Right lobe of liver (tissue), 4 donors: Measurements from ENCODE around the gene ATP6V0D1.

Experiments
- POLR2A ChIP-seq: fragments of 450-650 bp; IDR thresholded peaks from one replicate; pipeline ENCODE4 v1.6.1; 2017; ENCODE audit warnings: antibody characterized with exemption, mild to moderate bottlenecking
- TF ChIP-seq, protein P1 (sequence below), 4 donors: fragments of 200-600 bp in 3 of 4; fragments of 450-650 bp in 1 of 4; IDR thresholded peaks; one replicate each; pipeline versions ENCODE4 v1.5.1 to v1.8.0; 2016 to 2022; ENCODE audit warnings: antibody characterized with exemption in 4 of 4, mild to moderate bottlenecking in 2 of 4
- donor health status: DM: no; HTN: no; CAD: no.
- donor health status: DM: no; HTN: no; CAD: no.
- donor health status: DM: no; HTN: yes; CAD: no.

DNA sequence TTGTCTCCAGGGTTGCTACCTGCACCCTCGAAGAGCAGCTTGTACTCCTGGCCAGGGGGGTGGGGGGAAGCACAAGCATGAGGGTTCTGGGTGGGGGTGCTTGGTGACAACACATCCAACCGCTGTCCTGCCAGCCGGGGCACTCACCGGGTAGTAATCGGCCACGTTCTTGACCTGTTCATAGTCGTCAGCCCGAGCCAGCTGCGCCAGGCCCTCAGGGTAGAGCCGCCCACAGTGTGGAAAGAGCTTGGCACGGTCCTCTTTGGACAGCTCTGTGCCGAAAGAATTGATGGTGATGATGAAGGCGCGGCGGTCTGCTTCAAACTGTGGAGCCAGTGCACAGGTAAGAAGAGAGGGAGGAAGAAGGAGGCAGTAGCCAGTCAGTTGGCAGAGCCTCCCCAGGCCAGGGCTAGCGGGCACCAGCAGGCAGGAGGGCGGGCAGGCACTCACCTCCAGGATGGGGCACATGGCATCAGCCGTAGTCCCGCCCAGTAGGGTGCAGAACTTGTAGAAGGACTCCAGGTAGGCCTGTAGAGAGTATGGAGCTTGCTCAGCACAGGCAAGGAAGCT, 42.0 kb downstream of the ATP6V0D1 start:
- TF ChIP-seq, protein P1, sequence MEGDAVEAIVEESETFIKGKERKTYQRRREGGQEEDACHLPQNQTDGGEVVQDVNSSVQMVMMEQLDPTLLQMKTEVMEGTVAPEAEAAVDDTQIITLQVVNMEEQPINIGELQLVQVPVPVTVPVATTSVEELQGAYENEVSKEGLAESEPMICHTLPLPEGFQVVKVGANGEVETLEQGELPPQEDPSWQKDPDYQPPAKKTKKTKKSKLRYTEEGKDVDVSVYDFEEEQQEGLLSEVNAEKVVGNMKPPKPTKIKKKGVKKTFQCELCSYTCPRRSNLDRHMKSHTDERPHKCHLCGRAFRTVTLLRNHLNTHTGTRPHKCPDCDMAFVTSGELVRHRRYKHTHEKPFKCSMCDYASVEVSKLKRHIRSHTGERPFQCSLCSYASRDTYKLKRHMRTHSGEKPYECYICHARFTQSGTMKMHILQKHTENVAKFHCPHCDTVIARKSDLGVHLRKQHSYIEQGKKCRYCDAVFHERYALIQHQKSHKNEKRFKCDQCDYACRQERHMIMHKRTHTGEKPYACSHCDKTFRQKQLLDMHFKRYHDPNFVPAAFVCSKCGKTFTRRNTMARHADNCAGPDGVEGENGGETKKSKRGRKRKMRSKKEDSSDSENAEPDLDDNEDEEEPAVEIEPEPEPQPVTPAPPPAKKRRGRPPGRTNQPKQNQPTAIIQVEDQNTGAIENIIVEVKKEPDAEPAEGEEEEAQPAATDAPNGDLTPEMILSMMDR (IDR thresholded peaks at IDR 0.05) = no peak
- TF ChIP-seq POLR2A = no peak
